Coronary artery (tissue), 2 donors: ENCODE data around the gene SLC6A18.

Source experiments
- DNase-seq: peaks from one replicate; pipeline ENCODE4 v3.0.0-alpha.2; 2017; ENCODE audit warnings: low spot score
- H3K27ac ChIP-seq, 2 donors: fragments of 200-600 bp; sonication (generic); one replicate each; pipeline ENCODE4 v1.5.1; 2016 to 2019
- H3K4me3 ChIP-seq: fragments of 200-600 bp; sonication (generic); 2 replicates; pipeline ENCODE4 v1.5.1; 2016; ENCODE audit warnings: mild to moderate bottlenecking, moderate library complexity
- CTCF ChIP-seq: fragments of 200-600 bp; sonication (generic); IDR thresholded peaks from one replicate; pipeline ENCODE4 v1.5.1; 2019; ENCODE audit warnings: antibody characterized with exemption

SLC6A18 gene

GRCh38 chr5:1187234-1187949 is 37.8 kb upstream of the SLC6A18 start:
- no peak for TF ChIP-seq CTCF
- no peak overlapping the region for H3K27ac ChIP-seq
- no peak overlapping the region for H3K4me3 ChIP-seq
- DNase-seq: no peak

GRCh38 chr5:1187950-1188334 is 37.2 kb upstream of the SLC6A18 start:
- no peak for DNase-seq
- H3K27ac ChIP-seq: no peak overlapping the region
- H3K4me3 ChIP-seq: no peak overlapping the region
- no peak for TF ChIP-seq CTCF

GRCh38 chr5:1188464-1188863 is 36.7 kb upstream of the SLC6A18 start:
- no peak overlapping the region for H3K4me3 ChIP-seq
- H3K27ac ChIP-seq: no peak overlapping the region
- no peak for DNase-seq
- TF ChIP-seq CTCF: no peak

GRCh38 chr5:1189269-1189668 is 35.9 kb upstream of the SLC6A18 start:
- TF ChIP-seq CTCF: no peak
- no peak overlapping the region for H3K27ac ChIP-seq
- no peak overlapping the region for H3K4me3 ChIP-seq
- DNase-seq: no peak

GRCh38 chr5:1190278-1190677 is 34.9 kb upstream of the SLC6A18 start:
- no peak for DNase-seq
- Histone ChIP-seq H3K27ac (no peak overlapping the region), H3K4me3 (no peak overlapping the region)
- TF ChIP-seq CTCF: no peak

- DNase-seq: no peak
- no peak overlapping the region for H3K4me3 ChIP-seq
These were observed 34.3 kb upstream of the SLC6A18 start for GRCh38 chr5:1190837-1191239.

More at GRCh38 chr5:1190837-1191239, 34.3 kb upstream of the SLC6A18 start:
- no peak overlapping the region for H3K27ac ChIP-seq
- TF ChIP-seq CTCF: no peak
